A549 (cell line): ENCODE results near the gene BTBD8.

Source experiments
- CHD2 ChIP-seq: fragments of 150-350 bp; IDR thresholded peaks from 2 replicates; pipeline ENCODE4 v1.6.1; 2014; ENCODE audit warnings: low read length; ENCODE audit not compliant: partially characterized antibody
- CTCF ChIP-seq: fragments of >200 bp; sonication (Bioruptor Twin); formaldehyde crosslinking; IDR thresholded peaks from 3 replicates; pipeline ENCODE4 v1.5.1; 2016
- EHMT2 ChIP-seq: fragments of 200-600 bp; sonication (generic); IDR thresholded peaks from 2 replicates; pipeline ENCODE4 v1.6.1; 2016; ENCODE audit warnings: antibody characterized with exemption, low read depth, mild to moderate bottlenecking, moderate library complexity
- ESRRA ChIP-seq: fragments of 150-350 bp; IDR thresholded peaks from 2 replicates; pipeline ENCODE4 v1.6.1; 2014; ENCODE audit warnings: mild to moderate bottlenecking, low read length, borderline replicate concordance
- HMGXB4 ChIP-seq: fragments of 250-450 bp; sonication (Bioruptor Pico); IDR thresholded peaks from 2 replicates; pipeline ENCODE4 v1.5.0; 2021; ENCODE audit warnings: mild to moderate bottlenecking, moderate library complexity, borderline replicate concordance
- JUN ChIP-seq, 2 experiments: fragments of >200 bp; sonication (Bioruptor Twin); formaldehyde crosslinking; IDR thresholded peaks; 2 replicates in 1 of 2; 3 replicates in 1 of 2; pipeline ENCODE4 v1.6.1; 2016 to 2017
- JUNB ChIP-seq: fragments of >200 bp; sonication (Bioruptor Twin); formaldehyde crosslinking; IDR thresholded peaks from 2 replicates; pipeline ENCODE4 v1.6.1; 2016
- NFE2L2 ChIP-seq: fragments of 150-350 bp; conservative IDR thresholded peaks from 2 replicates; pipeline ENCODE4 v1.6.1; 2014; ENCODE audit warnings: low read length
- POLR2A ChIP-seq: IDR thresholded peaks from 2 replicates; pipeline ENCODE4 v1.6.1; 2012; ENCODE audit warnings: mild to moderate bottlenecking, low read length
- POLR2AphosphoS2 ChIP-seq: conservative IDR thresholded peaks from 2 replicates; pipeline ENCODE4 v1.6.1; 2012; ENCODE audit warnings: low read length, improper control_type of control experiment, inconsistent platforms
- USF2 ChIP-seq: fragments of 450-650 bp; IDR thresholded peaks from 2 replicates; pipeline ENCODE4 v1.6.1; 2014; ENCODE audit warnings: antibody characterized with exemption
- ZNF302 ChIP-seq: fragments of 250-450 bp; sonication (Bioruptor Pico); IDR thresholded peaks from 2 replicates; pipeline ENCODE4 v1.9.0; 2021; ENCODE audit warnings: inconsistent platforms, mild to moderate bottlenecking, moderate library complexity
- TF ChIP-seq, protein P1 (sequence below): IDR thresholded peaks from 2 replicates; pipeline ENCODE4 v1.6.1; 2012

- TF ChIP-seq CTCF (no peak), POLR2AphosphoS2 (no peak), CHD2 (no peak), POLR2A (no peak), EHMT2 (no peak), USF2 (no peak), NFE2L2 (no peak), HMGXB4 (CRISPR knock-in tag) (no peak), ZNF302 (CRISPR knock-in tag) (no peak), JUNB (no peak), JUN (IDR thresholded peaks at IDR 0.05) (no peak), ESRRA (no peak)
- TF ChIP-seq, protein P1, sequence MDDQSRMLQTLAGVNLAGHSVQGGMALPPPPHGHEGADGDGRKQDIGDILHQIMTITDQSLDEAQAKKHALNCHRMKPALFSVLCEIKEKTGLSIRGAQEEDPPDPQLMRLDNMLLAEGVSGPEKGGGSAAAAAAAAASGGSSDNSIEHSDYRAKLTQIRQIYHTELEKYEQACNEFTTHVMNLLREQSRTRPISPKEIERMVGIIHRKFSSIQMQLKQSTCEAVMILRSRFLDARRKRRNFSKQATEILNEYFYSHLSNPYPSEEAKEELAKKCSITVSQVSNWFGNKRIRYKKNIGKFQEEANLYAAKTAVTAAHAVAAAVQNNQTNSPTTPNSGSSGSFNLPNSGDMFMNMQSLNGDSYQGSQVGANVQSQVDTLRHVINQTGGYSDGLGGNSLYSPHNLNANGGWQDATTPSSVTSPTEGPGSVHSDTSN: no peak
Observed at GRCh38 chr1:92081031-92081430, 886 bp downstream of the BTBD8 start.
